Mucosa of descending colon (tissue), 3 donors: ENCODE measurements around the gene SLAMF9. TPM values are rescaled to one million over a fixed set of nuclear protein-coding genes. Genes with fewer than 3 reads are reported as not detected.

ENCODE experiments used
- ATAC-seq: fragments of 200-7000 bp; cut with Tn5 transposase; one replicate; pipeline ENCODE4 v1.9.1; 2020; ENCODE audit warnings: mild to moderate bottlenecking, moderate library complexity
- DNase-seq, 3 donors: peaks; one replicate each; pipeline ENCODE4 v3.0.0-alpha.2; 2020
- H3K36me3 ChIP-seq: fragments of 200-600 bp; one replicate; pipeline ENCODE4 v1.8.0; 2021; ENCODE audit warnings: low read depth, mild to moderate bottlenecking
- H3K4me1 ChIP-seq: fragments of 200-600 bp; one replicate; pipeline ENCODE4 v1.8.0; 2021; ENCODE audit warnings: low read depth, mild to moderate bottlenecking
- H3K4me3 ChIP-seq: fragments of 200-600 bp; one replicate; pipeline ENCODE4 v1.8.0; 2021; ENCODE audit warnings: mild to moderate bottlenecking
- H3K9me3 ChIP-seq: fragments of 200-600 bp; one replicate; pipeline ENCODE4 v1.8.0; 2021; ENCODE audit warnings: mild to moderate bottlenecking
- intact Hi-C, 2 donors: fragments of 100-400 bp; cut with DNase I in 1 of 2; cut with micrococcal nuclease in 1 of 2; formaldehyde crosslinking; loops; one replicate each; pipeline versions ENCODE4 v1.11.0 to v1.11.1; 2022; cut with DNase I, micrococcal nuclease
- total RNA-seq, 3 donors: library from RNA; stranded (reverse); fragmentation: NEBNext Ultra II Directional in 2 of 3; extraction: Animal tissue kit (Norgen Biotek cat#: 25700) in 2 of 3; gene quantifications; one replicate each; pipeline versions ENCODE4 v1.2.1 to v1.2.4, GENCODE V29; 2021 to 2023
- TF ChIP-seq, protein P1 (sequence below): fragments of 200-600 bp; IDR thresholded peaks from one replicate; pipeline ENCODE4 v1.8.0; 2022; ENCODE audit warnings: antibody characterized with exemption, mild to moderate bottlenecking
- donor health status: DM: no; HTN: no; CAD: no; lungs with moderate emphysema.
- donor health status: DM: no; HTN: no; CAD: no.
- donor health status: DM: no; HTN: yes; CAD: no.

Gene SLAMF9
- total RNA-seq, 3 donors from 2014 or later: not detected

DNA sequence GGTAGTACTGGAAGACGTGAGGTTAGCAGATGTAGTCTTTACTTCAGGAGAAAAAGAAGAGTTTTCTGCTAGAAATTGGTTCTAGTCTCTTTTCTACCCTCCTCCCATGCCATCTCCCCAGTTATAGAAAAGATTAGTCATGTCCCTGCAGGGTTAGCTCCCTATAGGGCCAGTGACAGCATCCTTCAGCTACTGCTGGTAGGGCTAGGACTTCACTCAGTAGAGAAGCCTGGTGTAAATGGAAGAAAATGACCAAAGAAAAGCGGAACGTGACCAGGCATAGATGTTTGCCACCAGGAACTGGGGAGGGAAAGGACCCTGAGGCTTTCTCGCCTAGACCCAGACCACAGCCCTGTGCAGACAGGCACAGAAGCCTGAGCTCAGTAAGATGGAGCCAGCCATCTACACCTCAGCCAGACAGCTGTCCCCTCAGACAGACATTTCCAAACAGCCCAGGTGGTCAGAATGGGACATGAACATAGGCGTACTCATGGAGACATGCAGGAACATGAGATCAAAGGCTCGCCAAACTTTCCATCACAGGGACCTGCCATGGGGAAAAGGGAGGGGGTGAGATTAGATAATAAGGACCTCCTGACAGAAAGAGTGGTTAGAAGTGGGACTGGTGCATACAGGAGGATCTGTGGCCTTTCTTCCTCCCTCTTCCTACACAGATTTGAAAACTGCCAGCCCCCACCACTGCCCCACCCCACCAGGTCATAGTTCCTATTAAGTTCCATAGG lies 23.5 kb upstream of the SLAMF9 start:
- no peaks in the 10 kb centered on the region for H3K4me1 ChIP-seq
- ATAC-seq (no peak), DNase-seq (no peak)
- no peak overlapping the region for H3K4me3 ChIP-seq
- H3K9me3 ChIP-seq: no peaks in the 10 kb centered on the region
- TF ChIP-seq, protein P1, sequence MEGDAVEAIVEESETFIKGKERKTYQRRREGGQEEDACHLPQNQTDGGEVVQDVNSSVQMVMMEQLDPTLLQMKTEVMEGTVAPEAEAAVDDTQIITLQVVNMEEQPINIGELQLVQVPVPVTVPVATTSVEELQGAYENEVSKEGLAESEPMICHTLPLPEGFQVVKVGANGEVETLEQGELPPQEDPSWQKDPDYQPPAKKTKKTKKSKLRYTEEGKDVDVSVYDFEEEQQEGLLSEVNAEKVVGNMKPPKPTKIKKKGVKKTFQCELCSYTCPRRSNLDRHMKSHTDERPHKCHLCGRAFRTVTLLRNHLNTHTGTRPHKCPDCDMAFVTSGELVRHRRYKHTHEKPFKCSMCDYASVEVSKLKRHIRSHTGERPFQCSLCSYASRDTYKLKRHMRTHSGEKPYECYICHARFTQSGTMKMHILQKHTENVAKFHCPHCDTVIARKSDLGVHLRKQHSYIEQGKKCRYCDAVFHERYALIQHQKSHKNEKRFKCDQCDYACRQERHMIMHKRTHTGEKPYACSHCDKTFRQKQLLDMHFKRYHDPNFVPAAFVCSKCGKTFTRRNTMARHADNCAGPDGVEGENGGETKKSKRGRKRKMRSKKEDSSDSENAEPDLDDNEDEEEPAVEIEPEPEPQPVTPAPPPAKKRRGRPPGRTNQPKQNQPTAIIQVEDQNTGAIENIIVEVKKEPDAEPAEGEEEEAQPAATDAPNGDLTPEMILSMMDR: no peak
- H3K36me3 ChIP-seq: no peaks in the 10 kb centered on the region
- intact Hi-C loops: no loop called here

DNA sequence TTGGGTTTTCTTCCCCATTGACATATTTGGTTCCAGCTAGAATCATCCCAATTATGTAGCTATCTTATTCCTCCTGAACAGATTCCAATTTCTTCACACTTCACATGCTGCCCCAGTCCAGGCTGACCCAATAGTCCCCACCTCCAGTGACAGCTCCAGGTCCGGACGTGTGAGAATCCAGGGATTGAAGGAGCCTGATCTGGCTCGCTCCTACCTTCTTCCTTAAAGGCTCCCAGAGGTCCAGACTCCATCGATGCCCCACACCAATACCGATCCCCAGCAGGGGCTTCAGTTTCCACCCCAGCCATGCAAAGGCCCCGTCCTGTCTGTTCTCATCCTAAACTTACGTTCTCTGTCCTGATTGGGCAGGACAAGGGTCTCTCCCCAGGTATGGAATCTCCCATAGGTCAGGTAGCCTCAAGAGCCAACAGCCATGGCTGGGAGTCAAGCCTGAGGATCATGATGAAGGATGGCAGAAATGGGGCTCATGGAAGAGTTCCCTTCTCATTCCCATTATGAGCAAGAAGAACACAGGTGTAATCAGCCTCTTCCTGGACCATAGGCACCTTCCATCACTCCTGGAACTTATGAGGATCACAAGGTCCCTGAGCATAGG lies 20.4 kb upstream of the SLAMF9 start:
- intact Hi-C loops: no loop called here
- Histone ChIP-seq H3K36me3 (no peaks in the 10 kb centered on the region), H3K4me1 (peaks cover 13% of the 10 kb centered on the region), H3K4me3 (no peak overlapping the region), H3K9me3 (no peaks in the 10 kb centered on the region)
- no peak for ATAC-seq
- TF ChIP-seq, protein P1: no peak
- no peak for DNase-seq

DNA sequence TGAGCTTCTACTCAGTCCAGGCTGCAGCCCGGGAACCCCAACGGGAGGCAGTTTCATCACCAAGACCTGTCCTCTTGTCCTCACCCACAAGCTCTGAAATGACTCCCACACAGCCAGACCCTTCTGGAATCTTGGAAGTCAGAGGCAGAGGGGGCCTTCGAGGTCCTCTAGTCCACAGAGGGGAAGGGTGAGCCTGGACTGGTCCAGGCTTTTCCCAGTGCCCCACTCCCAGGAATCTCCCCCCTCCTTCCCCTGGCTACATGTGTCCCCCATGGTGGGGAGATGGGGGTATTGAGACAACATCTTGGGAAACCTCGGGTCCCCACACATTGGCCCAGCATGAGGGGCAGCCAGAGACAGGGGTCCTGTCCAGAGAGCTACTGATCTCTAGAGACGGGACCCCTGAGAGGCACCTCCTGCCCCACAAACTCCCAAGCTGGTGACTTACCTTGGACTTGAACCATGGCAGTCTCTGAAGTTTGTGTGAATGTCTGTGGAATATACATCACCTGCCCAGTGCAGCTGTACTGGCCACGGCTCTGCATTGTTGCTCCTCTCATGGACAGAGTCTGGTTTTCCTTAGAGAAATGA lies 19.4 kb upstream of the SLAMF9 start:
- intact Hi-C loops: no loop called here
- DNase-seq: no peak

DNA sequence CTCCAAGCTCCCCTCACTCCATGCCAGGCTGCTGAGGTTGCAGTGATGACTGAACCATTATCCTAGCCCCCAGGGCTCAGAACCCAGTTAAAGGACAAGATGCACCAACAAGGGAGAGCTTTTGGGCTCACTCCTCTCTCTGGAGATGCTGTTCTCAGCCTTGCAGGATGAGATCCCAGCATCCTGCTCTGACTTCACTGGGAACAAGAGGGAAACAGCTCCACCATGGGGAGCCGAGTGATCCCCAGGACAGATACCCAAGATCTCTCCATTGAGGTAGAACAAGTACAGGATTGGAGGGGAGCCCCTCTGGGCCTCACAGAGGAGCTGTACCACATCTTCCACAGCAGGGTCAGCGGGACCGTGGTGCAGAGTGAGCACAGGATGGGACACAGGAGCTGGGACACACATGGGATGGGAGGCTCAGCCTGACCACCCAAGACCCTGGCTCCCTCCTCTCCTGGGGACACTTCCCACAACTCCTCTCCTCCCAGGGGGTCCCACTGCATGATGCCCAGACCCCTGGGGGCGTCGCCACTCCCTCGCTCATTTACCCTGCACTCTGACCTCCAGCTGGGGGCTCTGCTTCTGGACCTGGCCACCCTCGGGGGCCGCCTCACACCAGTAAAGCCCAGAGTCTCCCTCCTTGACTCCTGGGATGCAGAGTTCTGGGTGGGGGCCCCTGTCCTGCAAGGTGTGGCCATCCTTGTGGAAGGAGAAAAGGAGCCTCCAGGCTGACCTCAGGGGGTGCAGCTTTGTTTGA lies 18.6 kb upstream of the SLAMF9 start:
- intact Hi-C loops: no loop called here
- Histone ChIP-seq H3K36me3 (no peaks in the 10 kb centered on the region), H3K4me1 (peaks cover 16% of the 10 kb centered on the region), H3K4me3 (no peak overlapping the region), H3K9me3 (no peaks in the 10 kb centered on the region)
- ATAC-seq: no peak
- TF ChIP-seq, protein P1: no peak
- no peak for DNase-seq

More for the DNA sequence above, 19.4 kb upstream of the SLAMF9 start:
- Histone ChIP-seq H3K36me3 (no peaks in the 10 kb centered on the region), H3K9me3 (no peaks in the 10 kb centered on the region), H3K4me3 (no peak overlapping the region), H3K4me1 (peaks cover 16% of the 10 kb centered on the region)
- TF ChIP-seq, protein P1: no peak
- ATAC-seq: no peak

DNA sequence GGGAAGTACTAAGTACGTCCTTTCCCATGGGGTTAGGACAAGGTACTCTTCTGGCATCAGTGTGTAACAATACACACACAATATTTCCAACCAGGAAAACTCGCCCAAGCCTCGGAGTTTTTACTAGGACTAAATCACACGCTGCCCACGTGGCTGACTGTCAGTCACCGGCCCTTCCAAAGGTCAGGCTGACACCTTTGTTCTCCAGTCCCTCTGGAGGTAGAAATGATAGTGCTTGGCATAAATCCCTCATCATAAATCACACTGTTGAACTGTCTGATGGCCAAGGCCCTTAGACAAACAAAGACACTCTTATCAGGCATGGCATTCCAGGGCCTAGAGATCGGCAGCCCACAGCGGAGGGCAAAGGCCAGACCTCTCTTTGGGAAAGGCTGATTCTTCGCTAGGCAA lies 16.9 kb upstream of the SLAMF9 start:
- intact Hi-C loops: no loop called here
- TF ChIP-seq, protein P1: no peak
- H3K4me1 ChIP-seq: peaks cover 16% of the 10 kb centered on the region
- peak; percentile 97 for ATAC-seq
- no peaks in the 10 kb centered on the region for H3K36me3 ChIP-seq
- no peak overlapping the region for H3K4me3 ChIP-seq
- peak; percentile 81 to 91 (median 81) for DNase-seq
- no peaks in the 10 kb centered on the region for H3K9me3 ChIP-seq
